Peyer's patch (tissue), 4 donors: ENCODE results near the gene CFAP61. TPM values are rescaled to one million over a fixed set of nuclear protein-coding genes. Genes with fewer than 3 reads are reported as not detected.

Experiments used
- DNase-seq, 3 donors: peaks; one replicate each; pipeline ENCODE4 v3.0.0-alpha.2; 2017 to 2019
- H3K27ac ChIP-seq, 4 donors: fragments of 200-600 bp; sonication (generic); one replicate each; pipeline ENCODE4 v1.5.1; 2016 to 2019
- H3K27me3 ChIP-seq, 2 donors: fragments of 200-600 bp; sonication (generic); one replicate each; pipeline ENCODE4 v1.5.1; 2019
- H3K36me3 ChIP-seq, 3 donors: fragments of 200-600 bp; sonication (generic); one replicate each; pipeline ENCODE4 v1.5.1; 2016 to 2019
- H3K4me1 ChIP-seq, 4 donors: fragments of 200-600 bp; sonication (generic); one replicate each; pipeline ENCODE4 v1.5.1; 2016 to 2019
- H3K4me3 ChIP-seq, 4 donors: fragments of 200-600 bp; sonication (generic); 1 replicate in 3 of 4; 2 replicates in 1 of 4; pipeline ENCODE4 v1.5.1; 2016 to 2019; ENCODE audit warnings: mild to moderate bottlenecking in 1 of 4
- H3K9me3 ChIP-seq, 4 donors: fragments of 200-600 bp; sonication (generic); one replicate each; pipeline ENCODE4 v1.5.1; 2016 to 2019; ENCODE audit warnings: mild to moderate bottlenecking in 1 of 4
- CTCF ChIP-seq, 6 experiments: fragments of 450-650 bp in 4 of 6; fragments of 200-600 bp in 2 of 6; sonication (generic) in 1 of 6; IDR thresholded peaks; one replicate each; pipeline ENCODE4 v1.5.1; 2017 to 2019; ENCODE audit warnings: antibody characterized with exemption in 6 of 6, mild to moderate bottlenecking in 3 of 6, moderate library complexity in 1 of 6
- POLR2A ChIP-seq, 2 donors: fragments of 450-650 bp; IDR thresholded peaks; one replicate each; pipeline ENCODE4 v1.5.1; 2017; ENCODE audit warnings: antibody characterized with exemption in 2 of 2, mild to moderate bottlenecking in 2 of 2, moderate library complexity in 2 of 2
- total RNA-seq, 4 donors: library from RNA; depleted of rRNA; stranded (reverse); fragments of >200 nt; gene quantifications; one replicate each; pipeline ENCODE4 v1.1.0, GENCODE V29; 2016

CFAP61 gene
- total RNA-seq, 4 donors from 2014 or later, result not detected

DNA sequence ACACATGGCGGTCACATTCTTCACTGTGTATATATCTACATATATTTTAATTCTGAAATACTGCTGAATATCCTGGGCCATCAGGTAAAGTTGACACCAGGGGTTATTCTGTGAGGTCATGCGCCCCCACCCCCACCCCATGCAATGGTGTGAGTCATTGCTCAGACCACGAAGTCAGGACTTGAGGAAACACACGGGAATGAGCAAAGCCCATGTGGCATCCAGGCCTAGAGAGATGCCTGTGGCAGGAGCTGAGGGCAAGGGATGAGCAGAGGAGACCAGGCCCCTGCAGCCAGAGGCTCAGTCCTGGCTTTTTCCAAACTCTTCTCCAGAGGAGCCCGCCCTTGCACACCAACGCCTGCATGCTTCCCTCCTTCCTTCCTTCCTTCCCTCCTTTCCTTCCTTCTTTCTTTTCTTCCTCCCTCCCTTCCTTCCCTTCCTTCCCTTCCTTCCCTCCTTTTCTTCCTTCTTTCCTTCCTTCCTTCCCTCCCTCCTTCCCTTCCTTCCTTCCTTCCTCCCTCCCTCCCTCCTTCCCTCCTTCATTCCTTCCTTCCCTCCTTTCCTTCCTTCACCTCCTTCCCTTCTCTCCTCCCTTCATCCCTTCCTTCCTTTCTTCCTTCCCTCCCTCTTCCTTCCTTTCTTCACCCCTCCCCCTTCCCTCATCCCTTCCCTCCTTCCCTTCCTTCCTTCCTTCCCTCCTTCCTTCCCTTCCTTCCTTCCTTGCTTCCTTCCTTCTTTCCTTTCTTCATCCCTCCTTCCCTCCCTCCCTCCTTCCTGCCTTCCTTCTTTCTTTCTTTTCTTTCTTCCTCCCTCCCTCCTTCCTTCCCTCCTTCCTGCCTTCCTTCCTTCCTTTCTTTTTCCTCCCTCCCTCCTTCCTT lies 243.5 kb downstream of the CFAP61 start:
- Histone ChIP-seq H3K4me3 (no peak overlapping the region), H3K27me3 (no peaks in the 10 kb centered on the region), H3K9me3 (no peaks in the 10 kb centered on the region), H3K27ac (no peak overlapping the region), H3K36me3 (no peaks in the 10 kb centered on the region), H3K4me1 (no peaks in the 10 kb centered on the region)
- no peak for DNase-seq
- TF ChIP-seq CTCF (IDR thresholded peaks at IDR 0.05), result no peak
- no peak for TF ChIP-seq POLR2A (IDR thresholded peaks at IDR 0.05)

GRCh38 chr20:20297181-20297580 lies 244.8 kb downstream of the CFAP61 start:
- Histone ChIP-seq H3K36me3 (no peaks in the 10 kb centered on the region), H3K27me3 (no peaks in the 10 kb centered on the region), H3K4me1 (no peaks in the 10 kb centered on the region), H3K4me3 (no peak overlapping the region), H3K9me3 (no peaks in the 10 kb centered on the region), H3K27ac (no peak overlapping the region)
- TF ChIP-seq CTCF (IDR thresholded peaks at IDR 0.05) (no peak), POLR2A (IDR thresholded peaks at IDR 0.05) (no peak)
- no peak for DNase-seq

DNA sequence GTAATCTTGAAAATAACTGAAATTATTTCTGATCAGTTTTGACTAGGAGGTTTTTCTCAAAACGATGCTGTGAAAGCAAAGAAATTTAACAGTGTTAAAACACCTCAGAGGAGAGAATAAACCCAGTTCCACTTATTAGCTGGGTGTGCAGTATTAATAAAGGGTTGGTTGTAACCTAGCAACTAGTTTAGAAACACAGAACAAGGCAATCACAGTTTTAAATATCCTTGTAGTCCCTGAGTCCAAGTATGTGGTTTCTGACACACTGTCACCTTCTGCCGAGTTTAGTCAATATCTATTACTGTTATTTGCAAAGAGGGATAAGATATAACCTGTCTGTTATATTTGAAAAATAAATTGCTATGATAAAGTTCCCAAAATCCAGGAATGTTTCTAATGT lies 245.4 kb downstream of the CFAP61 start:
- H3K4me1 ChIP-seq, result no peaks in the 10 kb centered on the region
- H3K27me3 ChIP-seq, result no peaks in the 10 kb centered on the region
- H3K27ac ChIP-seq, result no peak overlapping the region
- no peaks in the 10 kb centered on the region for H3K36me3 ChIP-seq
- H3K9me3 ChIP-seq, result no peaks in the 10 kb centered on the region
- no peak overlapping the region for H3K4me3 ChIP-seq
- no peak for DNase-seq
- TF ChIP-seq CTCF (IDR thresholded peaks at IDR 0.05) (no peak), POLR2A (IDR thresholded peaks at IDR 0.05) (no peak)

DNA sequence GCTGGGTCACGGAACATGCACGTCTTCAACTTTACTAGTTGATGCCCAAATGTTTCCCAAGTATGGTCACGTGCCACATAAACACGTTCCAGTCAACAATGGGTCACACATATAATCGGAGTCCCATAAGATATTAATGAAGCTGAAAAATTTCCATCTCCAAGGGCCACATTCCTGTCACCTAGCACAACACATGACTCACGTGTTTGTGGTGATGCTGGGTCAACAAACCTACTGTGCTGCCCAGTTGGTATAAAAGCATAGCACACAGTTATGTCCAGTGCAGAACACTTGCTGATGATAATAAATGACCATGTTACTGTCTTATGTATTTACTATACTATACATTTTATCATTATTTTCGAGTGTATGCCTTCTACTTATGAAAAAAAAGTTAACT lies 247.6 kb downstream of the CFAP61 start:
- H3K9me3 ChIP-seq, result no peaks in the 10 kb centered on the region
- H3K27me3 ChIP-seq, result no peaks in the 10 kb centered on the region
- DNase-seq, result no peak
- no peak overlapping the region for H3K4me3 ChIP-seq
- H3K36me3 ChIP-seq, result no peaks in the 10 kb centered on the region
- H3K27ac ChIP-seq, result no peak overlapping the region
- TF ChIP-seq POLR2A (IDR thresholded peaks at IDR 0.05), result no peak
- no peak for TF ChIP-seq CTCF (IDR thresholded peaks at IDR 0.05)
- H3K4me1 ChIP-seq, result no peaks in the 10 kb centered on the region

GRCh38 chr20:20303320-20303719 lies 251.0 kb downstream of the CFAP61 start:
- H3K27ac ChIP-seq, result no peak overlapping the region
- H3K4me3 ChIP-seq, result no peak overlapping the region
- no peaks in the 10 kb centered on the region for H3K4me1 ChIP-seq
- no peak for TF ChIP-seq POLR2A (IDR thresholded peaks at IDR 0.05)
- no peak for DNase-seq
- no peaks in the 10 kb centered on the region for H3K9me3 ChIP-seq
- no peaks in the 10 kb centered on the region for H3K27me3 ChIP-seq
- no peaks in the 10 kb centered on the region for H3K36me3 ChIP-seq

DNA sequence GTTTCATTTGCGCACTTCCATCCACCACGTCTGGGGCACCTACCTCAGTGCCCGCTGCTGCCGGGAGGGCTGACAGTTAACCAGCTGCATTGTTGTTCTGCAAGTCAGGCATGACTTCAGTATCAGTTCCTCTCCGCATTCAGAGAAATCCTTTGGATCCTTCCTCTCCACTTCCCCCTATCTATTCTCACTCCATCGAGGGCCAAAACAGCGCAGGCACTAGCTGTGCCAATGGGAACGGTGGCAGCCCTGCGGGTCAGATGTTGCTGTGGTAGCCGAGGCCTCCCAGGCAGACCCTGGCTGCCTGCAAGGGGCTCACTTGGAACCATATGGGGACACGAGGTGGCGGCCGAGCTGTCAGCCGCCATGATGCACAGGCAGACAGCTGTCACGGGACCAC lies 251.4 kb downstream of the CFAP61 start:
- Histone ChIP-seq H3K4me3 (no peak overlapping the region), H3K27ac (no peak overlapping the region), H3K4me1 (no peaks in the 10 kb centered on the region), H3K36me3 (no peaks in the 10 kb centered on the region), H3K27me3 (no peaks in the 10 kb centered on the region), H3K9me3 (no peaks in the 10 kb centered on the region)
- no peak for TF ChIP-seq POLR2A (IDR thresholded peaks at IDR 0.05)
- TF ChIP-seq CTCF (IDR thresholded peaks at IDR 0.05), result no peak
- peak in 2 of 3 donors; percentile 30 to 56 for DNase-seq
